NT2/D1 (cell line): ENCODE results near the gene GATC.

Source experiments
- DNase-seq: peaks from one replicate; pipeline ENCODE4 v3.0.0-alpha.2; 2011; ENCODE audit warnings: low read depth, low spot score
- H3K27me3 ChIP-seq: 2 replicates; pipeline ENCODE4 v1.6.0; 2011; ENCODE audit warnings: mild to moderate bottlenecking; ENCODE audit not compliant: insufficient read length, insufficient read depth
- H3K36me3 ChIP-seq: 2 replicates; pipeline ENCODE4 v1.6.1; 2011; ENCODE audit warnings: mild to moderate bottlenecking, low read length, mixed read lengths; ENCODE audit not compliant: insufficient read depth, insufficient read length
- H3K4me1 ChIP-seq: 2 replicates; pipeline ENCODE4 v1.5.1; 2011; ENCODE audit not compliant: insufficient read depth, insufficient read length
- H3K4me3 ChIP-seq: 2 replicates; pipeline ENCODE4 v1.5.1; 2011; ENCODE audit warnings: low read depth; ENCODE audit not compliant: insufficient read length
- H3K9ac ChIP-seq: 2 replicates; pipeline ENCODE4 v1.6.0; 2011; ENCODE audit warnings: low read depth; ENCODE audit not compliant: insufficient read length
- H3K9me3 ChIP-seq: 2 replicates; pipeline ENCODE4 v1.5.1; 2011; ENCODE audit warnings: mild to moderate bottlenecking, low read length; ENCODE audit not compliant: insufficient read depth
- SUZ12 ChIP-seq: IDR thresholded peaks from 2 replicates; pipeline ENCODE4 v1.6.1; 2011; ENCODE audit not compliant: insufficient read length, insufficient read depth; ENCODE audit errors: extremely low read depth
- YY1 ChIP-seq: IDR thresholded peaks from 2 replicates; pipeline ENCODE4 v1.6.1; 2011; ENCODE audit not compliant: insufficient read length, insufficient read depth
- ZNF274 ChIP-seq: IDR thresholded peaks from 2 replicates; pipeline ENCODE4 v1.6.1; 2011; ENCODE audit warnings: mild to moderate bottlenecking, low read depth, low read length

Gene GATC

DNA sequence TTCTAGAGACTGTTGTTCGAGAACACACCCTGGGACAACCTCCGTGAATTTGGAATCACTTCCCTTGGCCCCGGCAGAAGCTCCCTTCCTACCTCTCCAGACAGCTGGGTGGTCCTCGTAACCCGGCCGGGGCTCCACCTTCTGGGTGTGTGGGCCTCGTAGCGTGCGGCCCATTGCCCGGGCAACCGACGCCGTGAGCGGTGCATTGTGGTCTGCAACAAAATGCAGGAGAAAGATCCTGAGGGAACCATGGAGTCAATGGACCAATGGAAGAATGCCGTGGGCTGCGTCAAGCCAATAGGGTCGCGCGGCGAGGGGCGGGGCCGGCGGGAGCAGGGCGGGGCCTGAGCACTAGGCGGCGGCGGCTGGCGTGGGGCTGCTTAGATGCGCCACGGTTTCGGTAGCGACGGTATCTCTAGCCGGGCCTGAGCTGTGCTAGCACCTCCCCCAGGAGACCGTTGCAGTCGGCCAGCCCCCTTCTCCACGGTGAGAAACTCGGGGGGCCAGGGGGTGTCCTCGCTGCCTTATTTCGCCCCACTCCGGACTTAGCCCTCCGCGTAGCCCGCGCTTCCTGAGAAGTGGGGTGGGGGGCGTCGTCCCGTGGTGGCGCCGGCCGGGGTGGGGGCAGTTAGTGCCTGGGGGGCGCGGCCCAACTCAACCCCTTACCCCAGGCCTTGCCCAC lies 49.6 kb downstream of the GATC start, which contains the start of gene DYNLL1:
Gene DYNLL1, plus strand, starts transcription at position 383 of the 682 bp plus-strand sequence. CDS start 309 bp downstream, outside the sequence.
- H3K4me1 ChIP-seq = no peaks in the 10 kb centered on the region
- peak within 1 kb of the TSS; percentile 96 for H3K9ac ChIP-seq
- no peaks in the 10 kb centered on the region for H3K27me3 ChIP-seq
- no peaks in the 10 kb centered on the region for H3K9me3 ChIP-seq
- TF ChIP-seq ZNF274 (no peak), SUZ12 (no peak), YY1 (no peak)
- peaks cover 38% of the 10 kb centered on the region for H3K36me3 ChIP-seq
- DNase-seq = peak; percentile 98
- H3K4me3 ChIP-seq = peak within 1 kb of the TSS; percentile 96

DNA sequence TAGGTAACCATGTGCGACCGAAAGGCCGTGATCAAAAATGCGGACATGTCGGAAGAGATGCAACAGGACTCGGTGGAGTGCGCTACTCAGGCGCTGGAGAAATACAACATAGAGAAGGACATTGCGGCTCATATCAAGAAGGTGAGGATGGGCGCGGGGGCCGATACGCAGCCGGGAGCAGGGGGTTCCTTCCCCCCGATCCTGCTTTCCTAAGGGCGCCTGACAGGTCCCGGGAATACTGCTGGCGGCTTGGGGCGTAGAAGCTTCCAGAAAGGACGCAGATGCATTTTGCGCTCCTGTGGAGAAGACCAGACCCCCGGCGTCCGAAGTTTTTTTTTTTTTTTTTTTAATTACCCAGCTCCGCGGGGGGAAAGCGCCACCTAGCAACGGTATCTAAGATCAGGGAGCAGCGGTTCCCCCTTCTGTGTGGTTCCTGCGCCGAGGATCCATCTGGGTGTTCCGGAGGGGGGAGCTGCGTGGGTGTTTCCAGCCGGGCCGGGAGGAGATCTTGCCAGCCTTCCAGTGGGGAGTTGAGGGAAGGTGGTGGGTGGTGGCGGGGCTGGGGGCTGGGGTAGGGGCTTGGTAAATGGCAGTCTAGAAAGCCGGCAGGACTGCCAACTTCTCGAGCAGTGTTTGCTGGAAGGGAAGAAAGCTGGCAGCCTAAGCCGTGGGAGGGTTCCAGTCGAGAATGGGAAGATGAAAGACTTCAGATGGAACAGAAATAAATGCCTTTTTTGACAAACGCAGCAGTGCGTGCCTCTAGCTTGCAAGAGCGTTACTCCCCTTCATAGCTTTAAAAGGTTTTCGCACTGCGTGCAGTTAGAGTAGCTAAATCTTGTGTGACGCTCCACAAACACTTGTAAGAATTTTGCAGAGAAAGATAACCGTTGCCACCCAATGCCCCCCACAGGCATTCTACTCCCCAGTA lies 50.4 kb downstream of the GATC start:
- no peaks in the 10 kb centered on the region for H3K9me3 ChIP-seq
- H3K36me3 ChIP-seq = peaks cover 38% of the 10 kb centered on the region
- no peak for DNase-seq
- H3K27me3 ChIP-seq = no peaks in the 10 kb centered on the region
- TF ChIP-seq YY1 (no peak), ZNF274 (no peak), SUZ12 (no peak)
- peak overlapping the region; percentile 96 for H3K4me3 ChIP-seq
- peak overlapping the region; percentile 96 for H3K9ac ChIP-seq
- H3K4me1 ChIP-seq = no peaks in the 10 kb centered on the region

DNA sequence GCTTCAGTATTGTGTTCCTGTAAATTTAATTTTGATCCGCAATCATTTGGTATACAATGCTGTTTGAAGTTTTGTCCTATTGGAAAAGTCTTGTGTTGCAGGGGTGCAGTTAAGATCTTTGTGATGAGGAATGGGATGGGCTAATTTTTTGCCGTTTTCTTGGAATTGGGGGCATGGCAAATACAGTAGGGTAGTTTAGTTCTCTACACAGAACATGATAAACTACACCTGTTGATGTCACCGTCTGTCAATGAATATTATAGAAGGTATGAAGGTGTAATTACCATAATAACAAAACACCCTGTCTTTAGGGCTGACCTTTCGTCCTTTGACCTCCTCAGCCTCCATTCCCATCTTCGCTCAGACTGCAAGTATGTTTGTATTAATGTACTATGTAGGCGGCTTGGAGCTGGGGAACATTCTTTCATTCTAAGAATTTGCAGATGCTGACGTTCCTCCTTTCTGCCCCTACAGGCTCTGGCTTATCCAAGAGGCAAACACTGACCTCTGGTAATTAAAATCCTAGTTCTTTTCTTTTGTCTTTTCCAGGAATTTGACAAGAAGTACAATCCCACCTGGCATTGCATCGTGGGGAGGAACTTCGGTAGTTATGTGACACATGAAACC lies 51.4 kb downstream of the GATC start:
- Histone ChIP-seq H3K27me3 (no peaks in the 10 kb centered on the region), H3K9me3 (no peaks in the 10 kb centered on the region), H3K4me3 (peak overlapping the region; percentile 96), H3K9ac (peak overlapping the region; percentile 84), H3K36me3 (peaks cover 44% of the 10 kb centered on the region), H3K4me1 (no peaks in the 10 kb centered on the region)
- TF ChIP-seq YY1 (no peak), ZNF274 (no peak), SUZ12 (no peak)
- no peak for DNase-seq

DNA sequence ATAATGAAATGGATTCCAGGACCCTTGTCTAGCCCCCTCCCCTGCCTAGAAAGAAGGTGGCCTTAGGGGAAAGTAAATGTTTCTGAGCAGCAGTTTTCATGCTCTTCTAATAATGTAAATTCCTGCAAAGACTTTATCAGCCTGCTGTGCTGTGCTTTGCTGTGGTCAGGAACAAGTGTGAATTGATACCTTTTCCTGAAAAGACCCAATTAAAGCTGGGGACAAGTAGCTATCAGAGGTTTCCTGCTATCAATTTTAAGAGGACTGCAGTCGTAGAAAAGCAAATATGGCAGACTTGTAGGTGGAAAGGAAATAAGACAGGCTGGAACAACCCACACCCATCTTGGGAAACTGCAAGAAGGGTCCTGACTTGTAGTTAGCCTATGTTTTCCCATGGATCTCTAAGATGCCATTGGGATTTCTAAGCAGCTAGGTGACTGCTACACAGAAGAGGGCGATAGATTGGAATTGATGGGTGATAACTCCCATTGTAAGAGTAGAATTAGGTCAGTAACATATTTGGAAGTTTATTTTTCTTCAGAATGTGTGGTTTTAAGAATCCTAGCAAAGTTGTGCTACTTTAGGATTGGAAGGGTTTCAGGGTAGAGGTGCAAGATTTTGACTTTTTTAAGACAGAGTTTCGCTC lies 52.7 kb downstream of the GATC start:
- Histone ChIP-seq H3K4me1 (no peaks in the 10 kb centered on the region), H3K9ac (no peak overlapping the region), H3K27me3 (no peaks in the 10 kb centered on the region), H3K36me3 (peaks cover 57% of the 10 kb centered on the region), H3K4me3 (no peak overlapping the region), H3K9me3 (no peaks in the 10 kb centered on the region)
- DNase-seq = no peak
- no peak for TF ChIP-seq ZNF274
- TF ChIP-seq YY1 = no peak
- TF ChIP-seq SUZ12 = no peak

DNA sequence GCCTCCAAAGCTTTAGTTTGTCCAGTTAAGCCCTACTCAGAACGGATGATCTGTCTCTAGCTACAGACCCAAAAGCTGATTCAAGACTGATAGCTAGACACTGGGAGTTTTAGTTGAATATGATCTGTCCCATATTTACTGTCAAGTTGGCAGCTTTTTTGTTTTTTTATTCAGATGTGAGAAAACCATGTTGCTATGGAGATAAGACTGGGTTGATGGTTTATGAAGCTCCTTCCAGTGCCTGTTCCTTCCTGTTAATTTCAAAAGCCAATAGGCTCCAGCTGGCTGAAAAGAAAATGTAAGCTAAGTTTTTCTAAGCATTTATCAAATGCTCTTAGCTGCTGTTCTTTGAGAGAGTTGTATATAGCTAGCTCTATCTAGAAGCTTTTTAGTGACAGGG lies 54.3 kb downstream of the GATC start:
- no peak for DNase-seq
- Histone ChIP-seq H3K9ac (no peak overlapping the region), H3K4me3 (no peak overlapping the region), H3K36me3 (peaks cover 70% of the 10 kb centered on the region), H3K4me1 (no peaks in the 10 kb centered on the region), H3K9me3 (no peaks in the 10 kb centered on the region), H3K27me3 (no peaks in the 10 kb centered on the region)
- TF ChIP-seq SUZ12 (no peak), ZNF274 (no peak), YY1 (no peak)

DNA sequence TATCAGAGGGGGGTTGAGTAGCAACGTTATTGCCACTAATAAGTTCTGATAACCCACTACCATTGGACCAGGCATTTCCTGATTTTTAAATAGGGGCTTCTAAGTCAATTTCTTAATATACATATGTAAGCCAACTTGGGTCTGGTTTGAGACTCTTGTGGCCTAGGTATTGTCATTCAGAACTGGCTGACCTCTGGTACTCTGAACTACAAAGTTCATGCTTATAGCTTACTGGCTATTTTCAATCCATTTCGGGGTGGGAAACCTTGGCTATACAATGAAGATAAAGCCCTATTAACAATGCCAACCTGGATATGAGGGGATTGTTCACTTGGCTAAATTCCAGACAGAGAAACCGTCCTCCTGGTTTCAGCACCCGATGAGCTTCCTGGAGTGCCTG lies 58.3 kb downstream of the GATC start:
- Histone ChIP-seq H3K36me3 (peaks cover 76% of the 10 kb centered on the region), H3K4me3 (no peak overlapping the region), H3K9me3 (no peaks in the 10 kb centered on the region), H3K9ac (no peak overlapping the region), H3K4me1 (no peaks in the 10 kb centered on the region), H3K27me3 (no peaks in the 10 kb centered on the region)
- TF ChIP-seq ZNF274 (no peak), YY1 (no peak), SUZ12 (no peak)
- DNase-seq = no peak

DNA sequence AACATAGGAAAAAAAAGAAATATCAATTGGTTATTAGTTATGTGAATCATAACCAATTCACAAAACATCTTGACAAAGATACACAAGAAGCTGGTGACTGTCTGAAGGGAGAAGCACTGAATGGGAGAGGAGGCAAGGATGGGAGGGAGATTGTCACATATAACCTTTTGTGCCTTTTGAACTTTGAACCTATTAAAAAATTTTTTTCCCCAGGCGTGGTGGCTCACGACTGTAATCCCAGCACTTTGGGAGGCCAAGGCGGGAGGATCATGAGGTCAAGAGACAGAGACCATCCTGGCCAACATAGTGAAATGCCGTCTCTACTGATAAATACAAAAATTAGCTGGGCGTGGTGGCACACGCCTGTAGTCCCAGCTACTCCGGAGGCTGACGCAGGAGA lies 62.3 kb downstream of the GATC start:
- no peak for DNase-seq

More for the DNA sequence above, 62.3 kb downstream of the GATC start:
- TF ChIP-seq ZNF274 (no peak), SUZ12 (no peak), YY1 (no peak)
- no peaks in the 10 kb centered on the region for H3K27me3 ChIP-seq
- H3K36me3 ChIP-seq = peaks cover 74% of the 10 kb centered on the region
- H3K4me3 ChIP-seq = no peak overlapping the region
- H3K9ac ChIP-seq = no peak overlapping the region
- no peaks in the 10 kb centered on the region for H3K9me3 ChIP-seq
- no peaks in the 10 kb centered on the region for H3K4me1 ChIP-seq
